ENCODE measurements around the gene B4GALT5. TPM values are rescaled to one million over a fixed set of nuclear protein-coding genes. Genes with fewer than 3 reads are reported as not detected.

Gene B4GALT5
- total RNA-seq, 2 experiments from 2014 or later, result 37.6 to 39.3 TPM

GRCh38 chr20:49672096-49672664, 41.5 kb downstream of the B4GALT5 start:
- POLR2A ChIA-PET, result no interaction called here
- CTCF ChIA-PET, result interaction anchor here (1.3 kb wide), 1 partner anchor 9 kb away, joined by 3 read pairs; no protein-coding TSS in a partner anchor

DNA sequence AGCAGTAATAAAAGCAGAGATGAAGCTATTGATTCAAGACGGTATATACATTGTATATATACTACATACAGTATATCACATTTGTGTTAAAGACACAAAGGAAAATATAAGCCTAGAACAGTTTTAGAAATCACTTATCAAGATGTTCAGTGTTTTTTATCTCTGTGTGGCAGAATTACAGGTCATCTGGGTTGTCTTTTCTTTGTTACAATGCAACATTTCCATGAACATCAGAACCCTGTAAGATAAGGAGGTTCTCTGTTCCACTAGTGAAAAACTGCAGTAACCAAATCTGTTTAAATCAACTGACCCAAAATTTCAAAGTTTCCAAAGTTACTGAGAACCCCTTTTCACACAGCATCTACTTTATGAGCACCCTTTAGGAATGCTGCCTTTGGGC, 42.2 kb downstream of the B4GALT5 start:
- ChIA-PET CTCF (interaction anchor here (0.9 to 3.8 kb wide), 2 partner anchors 8 to 104 kb away, joined by 3 to 20 read pairs; no protein-coding TSS in a partner anchor), POLR2A (no interaction called here)

GRCh38 chr20:49669601-49670189, 44.0 kb downstream of the B4GALT5 start:
- POLR2A ChIA-PET, result interaction anchor here (0.6 to 1.7 kb wide), 5 partner anchors 9 to 841 kb away, joined by 3 to 8 read pairs (median 3); no protein-coding TSS in a partner anchor

DNA sequence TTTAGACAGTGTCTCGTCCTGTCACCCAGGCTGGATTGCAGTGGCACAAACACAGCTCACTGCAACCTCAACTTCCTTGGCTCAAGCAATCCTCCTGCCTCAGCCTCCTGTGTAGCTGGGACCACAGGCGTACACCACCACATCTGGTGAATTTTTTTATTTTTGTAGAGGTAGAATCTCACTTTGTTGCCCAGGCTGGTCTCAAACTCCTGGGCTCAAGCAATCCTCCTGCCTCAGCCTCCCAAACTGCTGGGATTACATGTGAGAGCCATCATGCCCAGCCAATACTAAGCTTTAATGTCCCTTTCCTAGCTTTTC, 44.8 kb downstream of the B4GALT5 start:
- CTCF ChIA-PET, result interaction anchor here (0.8 to 3.8 kb wide), 5 partner anchors 8 to 107 kb away, joined by 3 to 20 read pairs (median 6); no protein-coding TSS in a partner anchor
- POLR2A ChIA-PET, result interaction anchor here (0.5 to 1.7 kb wide), 5 partner anchors 10 to 247 kb away, joined by 3 to 8 read pairs (median 3); no protein-coding TSS in a partner anchor

More at GRCh38 chr20:49669601-49670189, 44.0 kb downstream of the B4GALT5 start:
- CTCF ChIA-PET, result interaction anchor here (1.0 to 3.8 kb wide), 3 partner anchors 9 to 48 kb away, joined by 4 to 20 read pairs (median 6); no protein-coding TSS in a partner anchor

DNA sequence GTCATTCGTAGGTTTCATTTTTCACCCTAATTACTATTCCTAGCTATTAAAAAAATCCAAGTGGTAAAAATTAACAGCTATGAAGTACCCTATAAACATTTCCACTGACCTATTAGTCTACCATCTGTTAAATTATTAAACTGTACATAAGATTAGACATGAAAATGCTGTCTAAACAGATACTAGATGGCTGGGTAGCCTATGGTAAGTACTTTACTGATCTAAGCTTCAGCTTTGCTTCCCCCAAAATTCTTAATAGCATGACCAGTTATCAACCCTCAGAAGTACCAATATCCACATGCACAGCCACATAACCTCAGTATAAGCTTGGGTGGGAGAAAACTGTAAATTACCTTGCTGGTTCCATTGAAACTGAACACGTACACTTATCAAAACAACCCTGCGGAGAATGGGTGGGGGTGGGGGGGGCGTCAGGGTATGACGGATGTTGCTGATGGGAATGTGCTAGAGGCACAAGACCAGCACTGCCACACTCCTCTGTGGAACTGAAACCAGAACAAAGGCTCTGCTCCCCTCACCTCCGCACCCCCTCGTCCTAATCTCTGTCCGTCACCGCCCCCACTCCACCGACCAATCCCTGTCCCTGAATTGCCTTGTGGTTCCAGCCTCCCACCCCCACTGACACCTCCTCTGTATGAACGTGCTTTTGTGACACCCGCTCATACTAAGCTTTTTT, 45.3 kb downstream of the B4GALT5 start:
- POLR2A ChIA-PET, result interaction anchor here (0.5 to 1.7 kb wide), 7 partner anchors 10 to 248 kb away, joined by 3 to 8 read pairs (median 3); no protein-coding TSS in a partner anchor

GRCh38 chr20:49666911-49667310, 46.8 kb downstream of the B4GALT5 start:
- ChIA-PET CTCF (no interaction called here), POLR2A (interaction anchor here (0.8 kb wide), 1 partner anchor 24 kb away, joined by 3 read pairs; no protein-coding TSS in a partner anchor)

More for the DNA sequence above, 45.3 kb downstream of the B4GALT5 start:
- CTCF ChIA-PET, result interaction anchor here (0.8 to 3.8 kb wide), 5 partner anchors 8 to 108 kb away, joined by 3 to 20 read pairs (median 6); no protein-coding TSS in a partner anchor

- POLR2A ChIA-PET, result interaction anchor here (0.6 kb wide), 1 partner anchor 27 kb away, joined by 4 read pairs; no protein-coding TSS in a partner anchor
- CTCF ChIA-PET, result no interaction called here
Measured at GRCh38 chr20:49665796-49666195, 47.9 kb downstream of the B4GALT5 start.

GRCh38 chr20:49664612-49665313, 48.9 kb downstream of the B4GALT5 start:
- ChIA-PET CTCF (interaction anchor here (0.5 to 0.7 kb wide), 2 partner anchors 43 to 54 kb away, joined by 3 read pairs; no protein-coding TSS in a partner anchor), POLR2A (interaction anchor here (0.6 to 1.0 kb wide), 2 partner anchors 11 to 26 kb away, joined by 3 to 4 read pairs; no protein-coding TSS in a partner anchor)

GRCh38 chr20:49663112-49663511, 50.6 kb downstream of the B4GALT5 start:
- CTCF ChIA-PET, result interaction anchor here (0.9 kb wide), 1 partner anchor 58 kb away, joined by 7 read pairs; no protein-coding TSS in a partner anchor
- POLR2A ChIA-PET, result no interaction called here

DNA sequence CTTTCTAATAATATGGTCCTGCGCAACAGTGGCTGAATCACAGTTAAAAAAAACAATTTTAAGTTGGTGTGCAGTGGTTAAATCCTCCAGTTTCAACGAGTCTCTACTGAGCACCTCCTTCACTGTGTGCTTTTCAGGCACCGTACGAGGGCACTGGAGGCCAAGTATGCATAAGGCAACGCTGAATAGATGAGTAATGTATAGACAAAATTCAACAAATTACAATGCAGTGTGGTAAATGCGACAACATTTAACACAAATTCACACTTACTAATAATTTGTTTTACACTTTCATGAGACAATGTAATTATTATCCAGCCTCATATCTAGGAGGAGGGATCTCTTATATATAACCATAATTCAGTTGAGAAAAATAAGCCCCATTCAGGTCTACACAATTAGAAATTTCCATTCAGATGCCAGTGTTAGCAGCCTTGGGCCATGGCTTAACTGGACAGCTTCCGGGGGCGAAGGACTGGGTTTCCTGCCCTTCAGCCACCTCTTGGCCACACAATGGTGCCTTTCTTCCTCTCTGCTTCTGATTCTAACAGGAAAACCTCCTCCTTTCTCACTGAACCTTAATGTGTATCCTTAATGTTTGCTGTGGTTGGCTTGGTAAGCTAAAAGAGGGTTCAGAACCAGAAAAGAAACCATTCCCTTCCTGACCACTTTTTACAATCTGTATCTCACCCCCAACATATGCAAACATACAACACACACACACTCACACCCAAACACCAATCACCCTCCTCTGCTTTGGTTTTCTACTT, 51.9 kb downstream of the B4GALT5 start:
- ChIA-PET POLR2A (interaction anchor here (0.6 kb wide), 1 partner anchor 51 kb away, joined by 3 read pairs; no protein-coding TSS in a partner anchor), CTCF (interaction anchor here (0.9 to 1.2 kb wide), 3 partner anchors 17 to 60 kb away, joined by 3 to 7 read pairs (median 3); no protein-coding TSS in a partner anchor)

GRCh38 chr20:49660912-49661311, 52.8 kb downstream of the B4GALT5 start:
- ChIA-PET POLR2A (no interaction called here), CTCF (interaction anchor here (0.8 kb wide), 1 partner anchor 7 kb away, joined by 3 read pairs; no protein-coding TSS in a partner anchor)

DNA sequence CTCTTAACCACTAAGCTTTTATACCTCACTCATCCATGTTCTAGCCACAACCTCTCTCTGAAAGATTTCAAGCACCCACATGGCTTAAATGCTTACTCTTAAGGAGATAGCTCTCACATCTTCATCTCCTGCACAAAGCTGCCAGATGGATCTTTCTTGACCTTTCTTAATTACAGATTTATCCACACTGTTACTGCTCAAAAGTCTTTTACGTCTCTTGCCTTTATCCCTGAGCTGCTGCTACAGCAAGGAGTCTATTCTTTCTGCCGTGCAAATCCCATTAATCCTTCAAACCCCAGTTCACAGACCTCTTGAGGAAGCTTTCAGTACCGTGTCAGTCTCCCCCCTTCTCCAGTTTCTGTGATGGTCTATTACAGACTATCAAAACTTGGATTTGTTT, 54.6 kb downstream of the B4GALT5 start:
- ChIA-PET CTCF (interaction anchor here (0.5 kb wide), 1 partner anchor 49 kb away, joined by 3 read pairs; no protein-coding TSS in a partner anchor), POLR2A (no interaction called here)

- POLR2A ChIA-PET, result no interaction called here
Measured at GRCh38 chr20:49658508-49658907, 55.2 kb downstream of the B4GALT5 start.

GRCh38 chr20:49657118-49657901, 56.4 kb downstream of the B4GALT5 start:
- ChIA-PET CTCF (interaction anchor here (1.0 to 1.4 kb wide), 3 partner anchors 15 to 119 kb away, joined by 3 to 4 read pairs (median 3); no protein-coding TSS in a partner anchor), POLR2A (no interaction called here)

More at GRCh38 chr20:49658508-49658907, 55.2 kb downstream of the B4GALT5 start:
- CTCF ChIA-PET, result interaction anchor here (0.6 to 1.4 kb wide), 3 partner anchors 16 to 118 kb away, joined by 3 to 4 read pairs (median 3); no protein-coding TSS in a partner anchor

GRCh38 chr20:49656304-49656703, 57.4 kb downstream of the B4GALT5 start:
- ChIA-PET POLR2A (no interaction called here), CTCF (interaction anchor here (0.6 kb wide), 1 partner anchor 322 kb away, joined by 3 read pairs; no protein-coding TSS in a partner anchor)

- CTCF ChIA-PET, result no interaction called here
- POLR2A ChIA-PET, result interaction anchor here (0.6 kb wide), 1 partner anchor 14 kb away, joined by 3 read pairs; no protein-coding TSS in a partner anchor
Measured at GRCh38 chr20:49653925-49654434, 59.7 kb downstream of the B4GALT5 start.

GRCh38 chr20:49649672-49650071, 64.0 kb downstream of the B4GALT5 start:
- ChIA-PET CTCF (interaction anchor here (0.9 kb wide), 1 partner anchor 196 kb away, joined by 3 read pairs; no protein-coding TSS in a partner anchor), POLR2A (no interaction called here)

Measured in activated CD8-positive, alpha-beta memory T cell treated with anti-CD3 and anti-CD28 coated beads for 36 hours (primary cell).